Ureter (tissue), 1 donor: ENCODE data around the gene TMEM143. TPM values are rescaled to one million over a fixed set of nuclear protein-coding genes. Genes with fewer than 3 reads are reported as not detected.

Experiments
- DNase-seq: peaks from one replicate; pipeline ENCODE4 v3.0.0-alpha.2; 2020; ENCODE audit warnings: low spot score
- total RNA-seq: library from RNA; stranded (reverse); gene quantifications from one replicate; pipeline ENCODE4 v1.2.4, GENCODE V29; 2023
- donor health status: DM: yes; HTN: yes; CAD: no.

The TMEM143 gene
- total RNA-seq, 1 donor from 2014 or later, result 6.7 TPM

DNA sequence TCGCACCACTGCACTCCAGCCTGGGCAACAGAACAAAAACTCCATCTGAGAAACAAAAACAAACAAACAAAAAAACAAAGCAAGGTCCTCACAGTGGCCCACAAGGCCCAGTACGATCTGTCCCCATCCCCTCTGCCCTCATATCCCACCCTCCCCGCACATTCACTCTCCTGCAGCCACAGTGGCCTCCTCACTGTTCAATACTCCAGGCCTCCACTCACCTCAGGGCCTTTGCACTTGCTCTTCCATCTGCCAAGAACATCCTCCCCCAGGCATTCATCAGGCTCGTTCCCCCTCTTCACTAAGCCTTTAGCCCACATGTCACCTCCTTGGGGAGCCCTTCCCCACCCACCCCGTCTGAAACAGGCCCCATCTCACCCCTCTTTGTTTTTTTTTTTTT lies 4.6 kb downstream of the TMEM143 start:
- DNase-seq, result no peak

GRCh38 chr19:48355365-48355954 lies 8.3 kb downstream of the TMEM143 start:
- DNase-seq, result no peak

DNA sequence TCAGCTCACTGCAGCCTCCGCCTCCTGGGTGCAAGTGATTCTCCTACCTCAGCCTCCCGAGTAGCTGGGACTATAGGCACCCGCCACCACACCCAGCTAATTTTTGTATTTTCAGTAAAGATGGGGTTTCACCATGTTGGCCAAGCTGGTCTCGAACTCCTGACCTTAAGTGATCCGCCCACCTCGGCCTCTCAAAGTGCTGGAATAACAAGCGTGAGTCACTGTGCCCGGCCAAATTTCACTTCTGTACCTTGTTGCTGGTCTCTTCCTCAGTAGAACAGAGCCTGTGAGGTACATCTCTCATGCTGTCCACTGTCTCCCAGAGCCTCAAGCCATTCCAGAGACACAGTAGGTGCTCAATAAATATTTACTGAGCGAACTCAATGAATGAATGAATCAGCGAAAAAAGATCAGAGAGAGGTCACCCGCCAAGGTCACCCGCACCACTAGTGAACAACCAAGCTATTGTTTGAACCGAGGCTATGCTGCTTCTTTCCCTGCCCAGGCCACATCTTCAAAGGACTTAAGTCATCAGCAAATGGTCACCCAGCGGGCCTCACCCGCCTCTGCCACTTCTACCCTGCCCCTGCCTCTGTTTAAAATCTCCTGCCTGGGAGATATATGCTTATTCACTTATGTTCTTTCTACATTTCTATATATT lies 9.3 kb downstream of the TMEM143 start:
- no peak for DNase-seq

DNA sequence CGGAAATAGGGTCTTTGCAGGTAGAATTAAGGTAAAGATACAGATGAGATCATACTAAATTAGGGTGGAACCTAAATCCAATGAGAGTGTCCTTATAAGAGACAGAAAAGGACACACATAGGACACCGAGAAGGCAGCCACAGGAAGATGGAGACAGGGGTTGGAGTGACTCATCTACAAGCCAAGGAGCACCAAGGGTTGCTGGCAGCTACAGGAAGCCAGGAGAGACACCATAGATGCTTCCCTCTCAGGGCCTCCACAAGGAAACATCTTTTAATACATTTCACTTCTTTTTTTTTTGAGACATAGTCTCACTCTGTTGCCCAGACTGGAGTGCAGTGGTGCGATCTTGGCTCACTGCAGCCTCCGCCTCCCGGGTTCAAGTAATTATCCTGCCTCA lies 10.1 kb downstream of the TMEM143 start:
- no peak for DNase-seq

GRCh38 chr19:48351341-48351752 lies 12.4 kb downstream of the TMEM143 start:
- DNase-seq, result peak; percentile 73

DNA sequence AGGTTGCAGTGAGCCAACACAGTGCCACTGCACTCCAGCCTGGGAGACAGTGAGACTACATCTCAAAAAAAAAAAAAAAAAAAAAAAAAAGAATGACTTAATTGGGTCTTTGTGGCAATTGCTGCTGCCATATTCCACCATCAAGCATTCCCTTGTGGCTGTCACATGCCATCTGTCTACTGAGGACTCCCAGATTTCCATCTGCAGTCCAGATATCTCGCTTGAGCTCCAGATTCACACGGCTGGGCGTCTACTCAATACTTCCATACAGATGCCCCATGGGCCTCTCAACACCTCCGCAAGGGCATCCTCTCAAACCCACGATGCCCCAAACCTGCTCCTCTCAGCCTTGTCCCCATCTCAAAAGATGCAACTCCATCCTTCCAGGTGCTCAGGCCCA lies 12.9 kb downstream of the TMEM143 start:
- DNase-seq, result no peak

GRCh38 chr19:48348737-48349136 lies 15.0 kb downstream of the TMEM143 start:
- DNase-seq, result no peak

DNA sequence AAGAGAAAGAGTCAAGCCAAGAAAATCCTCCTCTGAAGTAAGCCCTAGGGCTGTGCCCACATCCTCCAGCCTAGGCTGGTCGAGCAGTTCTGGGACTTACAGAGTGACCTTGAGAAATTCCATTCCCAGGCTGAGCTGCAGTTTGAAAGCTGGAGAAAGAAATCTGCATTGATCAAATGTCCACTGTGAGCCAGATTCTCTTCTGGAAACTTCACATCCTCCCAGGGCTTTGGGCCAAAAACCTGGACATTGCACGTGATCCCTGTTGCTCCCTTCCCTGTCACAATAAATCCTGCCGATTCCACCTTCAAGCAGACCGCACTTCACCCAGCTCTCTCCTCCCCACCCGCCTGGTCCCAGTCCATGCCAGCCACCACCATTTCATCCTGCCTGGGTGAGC lies 15.7 kb downstream of the TMEM143 start:
- no peak for DNase-seq

- no peak for DNase-seq
Observed at GRCh38 chr19:48346191-48346590, 17.5 kb downstream of the TMEM143 start.

- DNase-seq, result no peak
Observed at GRCh38 chr19:48344892-48345291, 18.8 kb downstream of the TMEM143 start.

DNA sequence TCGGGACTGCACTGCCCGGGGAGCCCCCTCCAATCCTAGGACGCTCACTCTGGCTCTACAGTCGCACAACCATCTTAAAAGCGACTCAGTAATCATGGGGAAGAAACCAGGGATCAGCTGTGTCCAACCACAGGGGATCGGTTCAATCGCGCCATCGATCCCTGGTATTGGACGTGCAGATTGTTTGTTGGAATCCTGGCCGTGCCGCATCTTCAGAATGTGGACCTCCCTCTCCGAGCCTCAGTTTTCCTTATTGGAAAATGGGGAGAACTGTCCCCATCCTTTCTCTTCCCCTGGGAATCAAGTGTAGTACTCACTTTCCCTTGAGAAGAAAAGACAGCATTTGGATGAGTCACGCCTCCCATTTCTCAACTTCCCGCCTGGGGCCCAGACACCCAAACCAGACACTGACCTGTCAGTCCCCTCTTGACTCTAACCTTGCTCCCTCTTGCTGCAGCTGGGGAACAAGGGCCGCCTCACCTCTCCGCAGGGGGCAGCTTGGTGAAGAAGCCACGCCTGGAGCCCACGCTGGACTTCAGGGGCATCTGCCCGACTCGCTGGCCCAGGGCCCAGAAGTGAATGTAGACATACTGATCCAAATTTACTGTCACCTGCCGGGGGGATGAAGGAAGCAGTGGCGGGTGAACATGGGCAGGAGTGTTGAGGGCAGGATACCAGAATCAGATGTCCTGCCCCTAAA lies 20.7 kb downstream of the TMEM143 start:
- DNase-seq, result no peak

- DNase-seq, result no peak
Observed at GRCh38 chr19:48342414-48342738, 21.4 kb downstream of the TMEM143 start.

- no peak for DNase-seq
Observed at GRCh38 chr19:48341515-48342413, 22.0 kb downstream of the TMEM143 start.

DNA sequence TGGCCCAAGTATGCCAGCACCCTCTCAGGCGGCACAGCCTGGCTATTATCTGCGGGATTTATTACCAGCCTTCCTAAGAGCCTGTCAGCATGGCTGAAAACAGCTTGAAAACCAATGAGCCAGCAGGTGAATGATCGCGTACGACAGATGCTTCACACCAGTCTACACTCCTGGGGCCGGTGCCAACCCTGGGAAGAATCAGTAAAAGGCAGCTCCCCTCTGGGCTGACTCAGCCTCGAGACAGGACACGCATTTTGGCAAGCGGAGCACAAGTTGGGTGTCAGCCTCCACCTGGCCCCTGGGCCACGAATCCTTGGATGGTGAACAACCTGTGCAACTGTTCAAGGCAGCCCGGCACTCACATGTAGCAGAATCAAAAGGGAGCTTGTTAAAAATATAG lies 22.7 kb downstream of the TMEM143 start:
- DNase-seq, result no peak

- no peak for DNase-seq
Observed at GRCh38 chr19:48338802-48339503, 24.8 kb downstream of the TMEM143 start.

GRCh38 chr19:48338253-48338755 lies 25.4 kb downstream of the TMEM143 start:
- DNase-seq, result no peak

DNA sequence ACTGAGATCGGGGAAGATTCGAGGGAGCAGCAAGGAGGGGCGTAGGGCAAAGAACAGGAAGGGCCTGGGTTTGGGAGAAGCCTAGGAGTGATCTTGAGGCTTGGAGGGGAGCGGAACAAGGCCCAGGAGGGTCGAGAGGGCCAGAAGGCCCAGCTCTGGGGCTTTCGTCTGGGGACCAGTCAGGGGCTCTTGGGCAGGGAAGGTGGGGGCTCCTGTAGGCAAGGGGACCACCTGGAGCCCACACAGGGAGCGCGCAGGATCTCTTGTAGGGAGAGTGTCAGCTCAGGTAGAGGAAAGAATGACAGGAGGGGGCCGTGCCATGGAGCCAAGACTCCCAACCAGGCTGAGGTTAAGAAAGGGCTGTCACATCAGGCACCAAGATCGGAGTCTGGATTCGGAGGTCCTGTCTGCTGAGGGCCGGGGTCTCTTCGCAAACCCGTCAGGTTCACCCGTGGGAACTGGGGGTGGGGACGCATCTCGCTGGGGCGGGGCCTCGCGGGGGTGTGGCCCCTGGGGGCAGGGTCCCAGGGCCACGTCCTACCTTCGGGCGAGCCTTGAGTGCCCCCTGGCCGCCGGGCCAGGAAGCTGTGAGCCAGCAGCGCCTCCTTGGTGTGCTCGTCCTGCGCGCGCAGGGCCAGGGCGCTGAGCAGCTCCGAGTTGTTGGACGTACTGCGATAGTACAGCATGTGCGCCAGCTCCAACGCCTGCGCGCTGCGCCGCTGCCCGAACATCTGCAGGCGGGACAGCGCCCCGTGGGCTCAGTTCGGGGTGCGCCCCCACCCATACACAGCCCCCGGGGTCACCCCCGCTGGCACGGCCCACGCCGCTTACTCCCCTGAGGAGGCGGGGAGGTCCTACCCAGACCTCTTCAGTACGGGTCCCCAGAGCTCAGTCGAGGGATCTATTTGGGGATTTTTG lies 30.0 kb downstream of the TMEM143 start:
- DNase-seq, result peak; percentile 91

- DNase-seq, result peak; percentile 94
Observed at GRCh38 chr19:48332662-48333466, 30.9 kb downstream of the TMEM143 start.

GRCh38 chr19:48332351-48332661 lies 31.4 kb downstream of the TMEM143 start:
- no peak for DNase-seq
